Heart left ventricle (tissue), 16 donors: ENCODE results near the gene ENDOD1. TPM values are rescaled to one million over a fixed set of nuclear protein-coding genes. Genes with fewer than 3 reads are reported as not detected.
A peak's percentile ranks its signal among the peaks of the same experiment; 100 is the strongest.

Experiments used
- ATAC-seq, 4 donors: fragments of 200-7000 bp; cut with Tn5 transposase; one replicate each; pipeline ENCODE4 v1.9.1; 2020 to 2022; ENCODE audit warnings: moderate library complexity in 4 of 4, mild to moderate bottlenecking in 3 of 4, moderate number of reproducible peaks in 1 of 4
- DNase-seq, 5 donors: peaks; one replicate each; pipeline ENCODE4 v3.0.0-alpha.2; 2020
- H3K27ac ChIP-seq, 12 donors: fragments of 200-600 bp; sonication (generic) in 4 of 12; one replicate each; pipeline versions ENCODE4 v1.5.0 to v1.8.0; 2016 to 2022; ENCODE audit warnings: mild to moderate bottlenecking in 2 of 12
- H3K27me3 ChIP-seq, 9 donors: fragments of 200-600 bp; sonication (generic) in 2 of 9; one replicate each; pipeline versions ENCODE4 v1.5.1 to v1.8.0; 2016 to 2022; ENCODE audit warnings: mild to moderate bottlenecking in 3 of 9
- H3K36me3 ChIP-seq, 9 donors: fragments of 200-600 bp; sonication (generic) in 2 of 9; one replicate each; pipeline versions ENCODE4 v1.5.0 to v1.8.0; 2018 to 2022; ENCODE audit warnings: mild to moderate bottlenecking in 2 of 9
- H3K4me1 ChIP-seq, 12 donors: fragments of 200-600 bp; sonication (generic) in 4 of 12; one replicate each; pipeline versions ENCODE4 v1.5.0 to v1.8.0; 2016 to 2022; ENCODE audit warnings: mild to moderate bottlenecking in 3 of 12
- H3K4me3 ChIP-seq, 12 donors: fragments of 200-600 bp; sonication (generic) in 4 of 12; one replicate each; pipeline versions ENCODE4 v1.5.0 to v1.8.0; 2017 to 2022; ENCODE audit warnings: mild to moderate bottlenecking in 9 of 12, moderate library complexity in 4 of 12
- H3K9me3 ChIP-seq, 12 donors: fragments of 200-600 bp; sonication (generic) in 4 of 12; one replicate each; pipeline versions ENCODE4 v1.5.0 to v1.8.0; 2016 to 2022; ENCODE audit warnings: mild to moderate bottlenecking in 1 of 12
- POLR2A ChIP-seq, 2 donors: fragments of 450-650 bp; IDR thresholded peaks; one replicate each; pipeline ENCODE4 v1.6.1; 2017; ENCODE audit warnings: antibody characterized with exemption in 2 of 2, mild to moderate bottlenecking in 2 of 2, moderate library complexity in 2 of 2
- WGBS, 4 donors: extraction: QIAGEN DNeasy Blood & Tissue Kit in 2 of 4; methylation state at CpG; one replicate each; pipeline versions ENCODE4 v1.1.5 to v1.1.7; 2013 to 2018; 5-methylcytosine and 5-hydroxymethylcytosine counted together
- intact Hi-C, 10 donors: fragments of 100-400 bp; cut with DNase I; formaldehyde crosslinking; loops; one replicate each; pipeline versions ENCODE4 v1.11.1 to v1.14.2; 2022
- polyA plus RNA-seq, 2 donors: library from polyadenylated mRNA; stranded (reverse); fragments of 200-250 nt; gene quantifications; one replicate each; pipeline ENCODE4 v1.2.3, GENCODE V29; 2013
- total RNA-seq, 9 donors: library from RNA; depleted of rRNA in 2 of 9; stranded (reverse); fragments of >200 nt in 2 of 9; fragmentation: NEBNext Ultra II Directional in 3 of 9; extraction: Animal tissue kit (Norgen Biotek cat#: 25700) in 3 of 9; gene quantifications; one replicate each; pipeline versions ENCODE4 v1.1.0 to v1.2.4, GENCODE V29; 2016 to 2023
- TF ChIP-seq, protein P1 (sequence below), 12 donors: fragments of 200-600 bp; sonication (generic) in 4 of 12; IDR thresholded peaks; one replicate each; pipeline versions ENCODE4 v1.5.0 to v1.8.0; 2018 to 2022; ENCODE audit warnings: antibody characterized with exemption in 12 of 12, mild to moderate bottlenecking in 5 of 12
- donor health status: ischemic (EF 13 %, LVEDD 7.1; RV severe dilation, severe dysfunction).
- donor health status: healthy with polysubstance abuse.
- donor health status: DM: no; HTN: yes; CAD: no.
- donor health status: DM: no; HTN: no; CAD: no.
- donor health status: ischemic (EF 25% LVEDD 6.9; RV normal size, moderate dysfunction).
- donor health status: ischemic (EF 25% LVEDD 5.7; RV mildly dilated, moderate dysfunction).
- donor health status: healthy.
- donor health status: DM: yes; HTN: yes; CAD: no.
- donor health status: ischemic (EF 35%, LVEDD 5.7; RV mildly dilated, moderate dysfunction).
- donor health status: nonischemic (EF 11% LVEDD 7.7; RV severe dilation, severe dysfunction).
- donor health status: DM: yes; HTN: yes; CAD: no.
- donor health status: PGD.
- donor health status: ischemic (EF 29% LVEDD 5.4; RV normal size, mild dysfunction).
- donor health status: nonischemic (EF 23%, LVEDD 6.1; RV moderate dilation, normal function).

Gene ENDOD1
- total and polyA plus RNA-seq, 11 donors, result 4.0 to 28.5 (median 12.8) TPM

DNA sequence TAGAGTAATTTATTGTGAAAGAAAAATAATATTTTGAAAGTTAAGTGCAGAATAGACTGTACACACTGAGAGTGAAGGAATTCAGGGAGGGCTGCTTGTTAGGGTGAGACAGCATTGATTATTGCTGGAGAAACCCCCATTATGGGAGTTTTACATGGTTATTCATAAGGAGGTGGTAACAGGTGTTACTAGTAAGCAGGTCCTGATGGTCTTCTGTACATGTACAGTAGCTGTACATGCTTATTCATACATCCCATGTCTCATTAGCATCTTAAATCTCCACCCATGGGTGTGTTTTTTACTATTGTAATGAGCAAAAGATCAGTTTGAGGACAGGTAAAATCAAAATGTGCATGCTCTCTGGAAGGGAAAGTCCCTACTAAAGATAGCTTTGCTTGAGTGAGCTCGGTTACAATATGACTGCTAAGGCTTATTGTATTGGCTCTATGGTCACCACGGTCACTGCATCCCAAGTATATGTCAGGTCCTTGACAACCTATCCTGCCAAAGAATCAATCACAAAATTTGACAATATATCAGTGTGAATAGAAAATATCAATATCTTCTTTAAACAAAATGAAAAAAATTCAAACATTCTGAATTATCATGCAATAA, 34.3 kb upstream of the ENDOD1 start:
- DNase-seq, result no peak
- no peak overlapping the region for H3K4me3 ChIP-seq
- peaks cover 0 to 29% (median 0%) of the 10 kb centered on the region in 9 donors for H3K27me3 ChIP-seq
- no peaks in the 10 kb centered on the region for H3K4me1 ChIP-seq
- TF ChIP-seq, protein P1, sequence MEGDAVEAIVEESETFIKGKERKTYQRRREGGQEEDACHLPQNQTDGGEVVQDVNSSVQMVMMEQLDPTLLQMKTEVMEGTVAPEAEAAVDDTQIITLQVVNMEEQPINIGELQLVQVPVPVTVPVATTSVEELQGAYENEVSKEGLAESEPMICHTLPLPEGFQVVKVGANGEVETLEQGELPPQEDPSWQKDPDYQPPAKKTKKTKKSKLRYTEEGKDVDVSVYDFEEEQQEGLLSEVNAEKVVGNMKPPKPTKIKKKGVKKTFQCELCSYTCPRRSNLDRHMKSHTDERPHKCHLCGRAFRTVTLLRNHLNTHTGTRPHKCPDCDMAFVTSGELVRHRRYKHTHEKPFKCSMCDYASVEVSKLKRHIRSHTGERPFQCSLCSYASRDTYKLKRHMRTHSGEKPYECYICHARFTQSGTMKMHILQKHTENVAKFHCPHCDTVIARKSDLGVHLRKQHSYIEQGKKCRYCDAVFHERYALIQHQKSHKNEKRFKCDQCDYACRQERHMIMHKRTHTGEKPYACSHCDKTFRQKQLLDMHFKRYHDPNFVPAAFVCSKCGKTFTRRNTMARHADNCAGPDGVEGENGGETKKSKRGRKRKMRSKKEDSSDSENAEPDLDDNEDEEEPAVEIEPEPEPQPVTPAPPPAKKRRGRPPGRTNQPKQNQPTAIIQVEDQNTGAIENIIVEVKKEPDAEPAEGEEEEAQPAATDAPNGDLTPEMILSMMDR (IDR thresholded peaks at IDR 0.05), result no peak
- WGBS, 4 donors, result 39 to 43% (median 41%) methylated on average over 2 of the region's 2 CpGs
- intact Hi-C loops, result no loop called here
- H3K36me3 ChIP-seq, result no peaks in the 10 kb centered on the region
- no peak for ATAC-seq
- no peak overlapping the region for H3K27ac ChIP-seq
- H3K9me3 ChIP-seq, result no peaks in the 10 kb centered on the region

DNA sequence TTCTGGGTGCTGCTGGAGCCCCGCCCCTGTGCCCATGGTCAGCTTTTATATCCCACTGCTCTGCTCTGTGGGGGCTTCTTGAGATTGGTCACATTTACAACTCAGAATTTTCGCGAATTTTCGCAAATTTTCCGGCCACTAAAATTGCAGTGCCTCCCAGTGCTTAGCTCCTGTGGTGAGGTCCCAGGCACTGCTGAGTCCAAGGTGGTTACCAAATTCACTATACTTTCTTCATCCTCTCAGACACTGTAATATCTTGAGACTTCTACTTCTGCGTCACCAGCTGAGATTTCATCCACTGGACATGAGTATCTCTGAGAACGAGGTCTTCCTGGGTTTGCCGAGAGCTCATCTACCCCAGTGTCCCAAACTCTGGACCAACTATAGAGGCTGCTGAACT, 31.7 kb upstream of the ENDOD1 start:
- H3K36me3 ChIP-seq, result no peaks in the 10 kb centered on the region
- intact Hi-C loops, result no loop called here
- ATAC-seq, result no peak
- no peak for DNase-seq
- TF ChIP-seq POLR2A (IDR thresholded peaks at IDR 0.05), result no peak
- TF ChIP-seq, protein P1 (IDR thresholded peaks at IDR 0.05), result no peak
- no peaks in the 10 kb centered on the region for H3K4me1 ChIP-seq
- 92 to 94% (median 93%) methylated on average over 8 of the region's 8 CpGs for WGBS, 4 donors
- no peaks in the 10 kb centered on the region for H3K9me3 ChIP-seq
- no peak overlapping the region for H3K27ac ChIP-seq
- H3K4me3 ChIP-seq, result no peak overlapping the region
- peaks cover 0 to 21% (median 0%) of the 10 kb centered on the region in 9 donors for H3K27me3 ChIP-seq

DNA sequence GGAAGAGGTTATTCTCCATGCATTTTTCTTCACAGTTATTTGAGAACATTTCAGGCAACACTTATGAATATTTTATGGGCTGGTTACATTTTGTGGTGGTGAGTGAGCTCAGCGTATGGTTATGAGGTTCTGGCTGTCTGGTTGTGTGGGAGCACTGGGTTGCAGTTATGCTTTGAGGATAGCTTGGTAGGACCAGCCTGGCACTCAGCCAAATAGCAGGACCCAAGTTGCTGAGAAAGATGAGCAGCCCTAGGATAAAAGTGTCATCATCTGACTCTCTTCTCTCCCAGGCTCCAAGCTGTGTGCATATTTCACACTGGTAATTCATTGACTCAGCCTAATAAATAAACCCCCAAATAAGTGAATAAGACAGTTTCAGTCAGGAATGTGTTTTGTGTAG, 31.0 kb upstream of the ENDOD1 start:
- Histone ChIP-seq H3K4me1 (no peaks in the 10 kb centered on the region), H3K27me3 (peaks cover 0 to 14% (median 0%) of the 10 kb centered on the region in 9 donors), H3K4me3 (no peak overlapping the region), H3K27ac (no peak overlapping the region), H3K9me3 (no peaks in the 10 kb centered on the region), H3K36me3 (no peaks in the 10 kb centered on the region)
- TF ChIP-seq POLR2A (IDR thresholded peaks at IDR 0.05), result no peak
- intact Hi-C loops, result no loop called here
- 83 to 92% (median 87%) methylated on average over 1 of the region's 1 CpG for WGBS, 4 donors
- DNase-seq, result no peak
- ATAC-seq, result no peak

DNA sequence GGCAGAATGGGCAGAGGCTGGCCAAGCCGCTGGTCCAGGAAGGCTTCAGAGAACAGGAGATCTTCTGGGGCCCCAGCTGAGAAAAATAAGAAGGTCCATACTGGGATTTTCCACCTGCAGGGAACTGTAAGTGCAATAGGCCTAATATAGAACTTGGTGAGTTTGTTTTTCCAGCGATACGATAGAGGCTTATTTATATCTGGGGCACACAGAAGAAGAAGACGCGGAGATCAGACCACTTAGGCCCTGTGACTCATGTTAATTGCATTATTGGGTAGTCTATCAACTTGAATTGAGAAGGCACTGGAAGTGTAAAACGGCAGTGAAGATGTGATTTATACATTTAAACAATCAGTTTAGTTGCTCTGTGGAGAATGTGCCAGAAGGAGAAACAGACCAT, 30.6 kb upstream of the ENDOD1 start:
- Histone ChIP-seq H3K4me3 (no peak overlapping the region), H3K27ac (no peak overlapping the region), H3K27me3 (peaks cover 0 to 10% (median 0%) of the 10 kb centered on the region in 9 donors), H3K9me3 (no peaks in the 10 kb centered on the region), H3K36me3 (no peaks in the 10 kb centered on the region), H3K4me1 (no peaks in the 10 kb centered on the region)
- TF ChIP-seq, protein P1 (IDR thresholded peaks at IDR 0.05), result no peak
- TF ChIP-seq POLR2A (IDR thresholded peaks at IDR 0.05), result no peak
- ATAC-seq (peak in 1 of 4 donors; percentile 75), DNase-seq (no peak)
- WGBS, 4 donors, result 71 to 79% (median 74%) methylated on average over 6 of the region's 6 CpGs
- intact Hi-C loops, result no loop called here

DNA sequence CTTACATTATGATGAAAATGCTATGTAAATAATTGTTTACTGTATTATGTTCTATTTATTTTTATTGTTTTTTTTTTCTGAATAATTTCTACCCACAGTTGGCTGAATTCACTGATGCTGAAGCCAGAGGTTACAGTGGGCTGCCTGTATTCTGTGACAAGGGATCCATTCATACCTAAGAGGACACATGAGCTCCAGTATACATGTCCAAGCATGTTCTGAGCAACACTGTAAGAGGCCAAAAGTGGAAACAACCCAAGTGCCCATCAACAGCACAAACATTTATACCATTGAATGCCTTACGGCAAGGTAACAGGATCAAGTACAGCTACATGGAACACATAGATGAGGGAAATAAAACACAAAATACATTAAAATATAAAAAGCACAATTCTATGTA, 24.3 kb upstream of the ENDOD1 start:
- no peak for DNase-seq
- 91 to 99% (median 95%) methylated on average over 1 of the region's 1 CpG for WGBS, 4 donors

More for the DNA sequence above, 24.3 kb upstream of the ENDOD1 start:
- H3K27ac ChIP-seq, result no peak overlapping the region
- intact Hi-C loops, result loop anchor here in 8 of 10 donors (5.0 to 10.0 kb wide), 10 partner anchors 67 to 702 kb away; partner anchors contain the start of genes CWC15 (in 4 of the 8), KDM4D (in 4 of the 8) and SESN3 (in 1 of the 8)
- no peaks in the 10 kb centered on the region for H3K27me3 ChIP-seq
- no peak for ATAC-seq
- H3K36me3 ChIP-seq, result no peaks in the 10 kb centered on the region
- TF ChIP-seq, protein P1 (IDR thresholded peaks at IDR 0.05), result no peak
- no peak for TF ChIP-seq POLR2A (IDR thresholded peaks at IDR 0.05)
- no peaks in the 10 kb centered on the region for H3K9me3 ChIP-seq
- H3K4me1 ChIP-seq, result peaks cover under 1 to 22% (median 13%) of the 10 kb centered on the region in 12 donors
- no peak overlapping the region for H3K4me3 ChIP-seq
